ENCODE results near the gene CD300LD.
"Not testable (repeated sequence)": the region's sequence is repeated elsewhere in the genome, so short reads cannot be mapped to it uniquely, and the experiment has no call there.

Gene CD300LD

DNA sequence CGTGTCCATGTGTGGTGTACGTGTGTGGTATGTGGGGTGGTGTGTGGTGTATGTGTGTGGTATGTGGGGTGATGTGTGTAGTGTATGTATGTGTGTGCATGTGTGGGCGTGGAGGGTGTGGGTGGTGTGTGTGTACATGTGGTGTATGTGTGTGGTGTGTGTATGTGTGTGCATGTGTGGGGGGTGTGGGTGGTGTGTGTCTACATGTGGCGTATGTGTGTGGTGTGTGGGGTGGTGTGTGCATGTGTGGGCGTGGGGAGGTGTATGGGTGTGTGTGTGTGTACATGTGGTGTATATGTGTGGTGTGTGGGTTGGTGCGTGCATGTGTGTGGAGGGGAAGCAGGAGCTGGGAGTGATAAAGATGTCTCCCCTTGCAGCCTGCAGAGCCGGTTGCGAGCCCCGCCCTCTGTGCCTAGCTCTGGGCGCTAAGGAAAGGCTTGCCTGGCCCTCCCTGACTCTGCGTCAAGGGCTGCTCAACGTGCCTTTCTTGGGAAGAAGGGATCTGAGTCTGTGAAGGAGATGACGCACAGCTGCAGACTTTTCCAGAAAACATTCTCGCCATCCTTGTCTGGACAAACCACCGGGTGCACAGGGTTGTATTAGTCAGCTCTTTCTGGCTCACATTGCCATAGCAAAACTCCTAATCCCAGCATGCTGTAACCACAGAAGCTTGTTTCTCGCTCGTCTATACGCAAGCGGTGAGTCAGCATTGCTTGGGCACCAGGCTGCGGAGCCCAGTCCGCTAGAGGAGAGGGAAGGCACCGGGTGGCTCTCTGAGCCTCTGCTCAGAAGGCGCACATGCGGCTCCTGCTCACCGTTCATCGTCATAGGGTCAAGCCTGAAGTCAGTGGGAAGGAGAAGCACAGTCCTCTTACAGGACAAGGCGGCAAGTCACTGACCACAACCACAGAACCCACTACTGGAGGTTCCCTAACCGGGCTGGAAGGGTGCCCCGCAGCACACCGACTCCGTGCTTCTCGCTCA, 22.8 kb downstream of the CD300LD start:
- peak; percentile 49 for DNase-seq

DNA sequence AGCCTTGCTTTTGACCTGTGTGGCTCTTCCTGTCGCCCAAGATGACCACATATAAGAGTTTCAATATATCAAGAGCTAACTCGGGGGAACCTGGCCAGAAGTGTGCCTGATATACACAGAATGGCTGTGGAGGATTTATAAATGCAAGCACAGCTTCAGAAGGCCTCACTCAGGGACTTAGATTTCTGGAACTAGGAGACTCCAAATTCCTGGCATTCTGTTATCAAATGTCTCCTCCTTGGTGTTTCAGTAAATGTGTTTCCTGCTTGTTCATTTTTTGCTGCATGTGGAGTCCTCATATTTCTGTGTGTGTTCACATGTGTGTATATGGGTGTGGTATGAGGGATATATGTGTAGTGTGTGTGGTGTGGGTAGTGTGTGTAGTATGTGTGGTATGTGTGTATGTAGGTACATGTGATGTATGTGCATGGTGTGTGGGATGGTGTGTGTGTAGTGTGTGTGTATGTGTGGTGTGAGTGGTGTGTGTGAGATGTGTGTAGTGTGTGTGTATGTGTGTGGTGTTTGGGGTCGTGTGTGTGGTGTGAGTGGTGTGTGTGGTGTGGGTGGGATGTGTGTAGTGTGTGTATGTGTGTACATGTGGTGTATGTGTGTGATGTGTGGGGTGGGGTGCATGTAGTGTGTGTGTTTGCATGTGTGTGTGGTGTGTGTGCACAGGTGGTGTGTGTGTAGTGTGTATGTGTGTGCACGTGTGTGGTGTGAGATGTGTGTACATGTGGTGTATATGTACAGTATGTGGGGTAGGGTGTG, 23.8 kb downstream of the CD300LD start:
- DNase-seq = no peak

DNA sequence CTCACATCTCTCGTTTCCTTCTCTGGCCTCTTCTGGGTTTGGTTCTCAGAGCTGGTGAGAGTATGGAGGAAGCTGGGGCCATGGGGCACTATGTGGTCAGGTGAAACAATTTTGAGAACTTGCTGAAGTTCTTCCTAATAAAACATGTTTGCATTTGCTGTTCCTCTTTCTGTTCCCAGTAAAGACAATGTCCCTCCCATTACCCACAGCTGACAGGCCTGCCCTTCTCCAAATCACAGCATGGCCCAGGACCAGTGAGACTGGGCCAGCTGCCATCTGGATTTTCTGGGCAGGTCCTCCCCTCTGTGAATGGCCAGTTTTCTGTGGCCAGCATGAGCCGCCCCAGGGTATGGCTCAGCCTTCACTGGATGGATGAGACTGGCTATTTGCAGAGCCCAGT, 24.7 kb downstream of the CD300LD start, which contains the start of gene CD300H:
Gene CD300H (minus strand): TSS at position 113 of the 400 bp plus-strand sequence.
- DNase-seq = no peak

DNA sequence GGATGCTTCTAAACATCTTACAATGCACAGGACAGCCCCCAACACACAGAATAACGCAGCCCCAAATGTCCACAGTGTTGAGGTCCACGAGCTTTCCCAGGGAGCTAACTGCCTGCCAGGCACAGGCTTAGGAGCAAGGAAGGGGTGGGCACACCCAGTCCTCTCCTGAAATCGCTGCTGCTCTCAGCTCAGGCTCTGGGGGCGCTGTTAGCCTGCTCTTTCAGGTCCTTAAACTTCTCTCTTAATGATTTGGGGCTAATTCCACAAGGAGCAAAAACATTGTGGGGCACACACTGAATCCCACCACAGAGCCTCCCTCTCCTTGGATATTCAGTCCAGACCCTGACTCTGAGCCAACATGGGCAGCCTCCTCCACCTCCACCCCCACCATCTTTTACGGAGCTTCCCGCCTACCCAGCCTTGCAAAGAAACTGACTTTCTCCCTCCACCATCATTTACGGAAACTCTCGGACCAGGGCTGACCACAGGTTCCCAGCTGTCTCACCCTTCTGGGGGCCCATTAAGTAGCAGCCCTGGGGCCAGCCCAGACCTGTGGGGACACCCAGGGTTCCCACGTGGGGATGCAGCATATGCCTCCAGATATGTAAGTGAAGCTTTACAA, 25.8 kb downstream of the CD300LD start:
- DNase-seq = peak; percentile 66

DNA sequence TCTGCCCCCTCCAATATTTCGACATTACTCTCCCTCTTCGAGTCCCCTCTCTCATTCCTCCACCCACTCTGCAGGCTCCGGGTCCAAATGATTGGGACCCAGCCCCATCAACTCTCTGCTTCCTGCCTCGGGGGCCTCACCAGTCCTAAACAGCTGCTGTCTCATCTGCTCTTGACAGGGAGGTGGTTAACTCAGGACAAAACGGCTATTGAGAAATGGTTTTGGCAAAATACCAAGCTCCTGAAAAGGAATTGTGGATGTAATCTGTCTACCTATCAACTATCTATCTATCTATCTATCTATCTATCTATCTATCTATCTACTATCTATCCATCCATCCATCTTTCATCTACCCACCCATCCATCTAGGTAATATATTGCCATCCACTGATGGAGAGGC, 27.0 kb downstream of the CD300LD start:
- DNase-seq = no peak

DNA sequence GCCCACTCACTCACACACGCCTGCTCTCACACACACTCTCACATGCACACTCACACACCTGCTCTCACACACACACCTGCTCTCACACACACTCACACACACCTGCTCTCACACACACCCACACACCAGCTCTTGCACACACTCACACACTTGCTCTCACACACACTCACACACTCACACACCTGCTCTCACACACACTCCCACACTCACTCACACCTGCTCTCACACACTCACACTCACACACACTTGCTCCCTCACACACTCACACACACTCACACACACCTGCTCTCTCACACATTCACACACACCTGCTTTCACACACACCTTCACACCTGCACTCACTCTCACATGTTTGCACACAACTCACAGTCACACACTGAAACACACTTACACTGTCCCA, 28.7 kb downstream of the CD300LD start:
- DNase-seq = no peak

DNA sequence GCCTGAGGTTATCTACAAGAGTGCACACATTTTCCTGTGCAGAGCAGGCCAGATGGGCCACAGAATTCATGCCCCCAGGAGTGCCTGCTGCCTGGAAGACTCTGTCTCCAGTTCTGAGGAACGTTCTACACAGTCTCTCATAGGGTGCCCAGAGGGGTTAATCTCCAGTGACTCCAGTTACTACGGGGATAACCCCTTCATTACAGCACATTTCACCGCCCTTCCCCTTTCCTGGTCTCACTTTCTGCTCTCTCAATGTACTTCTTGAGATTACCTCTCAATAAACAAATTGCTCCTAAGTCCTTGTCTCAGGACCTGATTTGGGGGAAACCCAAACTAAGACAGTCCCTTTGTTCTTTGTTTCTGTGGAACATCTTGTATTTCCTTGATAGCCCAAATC, 30.5 kb downstream of the CD300LD start:
- no peak for DNase-seq

DNA sequence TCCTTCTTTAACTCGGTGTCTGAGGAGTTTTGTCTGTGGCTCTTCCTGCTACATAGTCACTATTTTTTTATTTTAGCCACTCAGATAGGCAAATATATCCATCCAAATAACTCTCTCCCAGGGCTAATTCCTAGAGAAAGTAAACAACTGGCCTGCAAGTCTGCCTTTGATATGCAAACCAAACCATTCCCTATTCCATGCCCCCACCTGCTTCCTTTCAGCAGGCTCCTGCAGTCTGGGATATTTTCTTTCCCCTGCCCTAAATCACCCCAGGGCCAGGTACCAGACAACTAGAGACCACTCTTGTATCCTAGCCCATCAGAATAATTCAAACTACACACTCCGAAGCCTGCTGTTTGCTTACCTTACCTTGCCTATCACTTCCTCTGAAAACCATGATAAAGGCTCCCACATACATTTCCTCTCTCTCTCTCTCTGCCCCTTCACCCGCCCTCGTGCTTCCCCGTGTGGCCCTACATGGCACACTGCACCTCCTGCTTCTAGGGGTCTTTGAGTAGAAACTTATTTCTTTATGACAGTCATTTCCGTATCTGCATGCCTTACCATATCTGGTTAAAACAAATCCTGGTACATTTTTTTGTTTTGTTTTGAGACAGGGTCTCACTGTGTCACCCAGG, 33.1 kb downstream of the CD300LD start:
- no peak for DNase-seq

DNA sequence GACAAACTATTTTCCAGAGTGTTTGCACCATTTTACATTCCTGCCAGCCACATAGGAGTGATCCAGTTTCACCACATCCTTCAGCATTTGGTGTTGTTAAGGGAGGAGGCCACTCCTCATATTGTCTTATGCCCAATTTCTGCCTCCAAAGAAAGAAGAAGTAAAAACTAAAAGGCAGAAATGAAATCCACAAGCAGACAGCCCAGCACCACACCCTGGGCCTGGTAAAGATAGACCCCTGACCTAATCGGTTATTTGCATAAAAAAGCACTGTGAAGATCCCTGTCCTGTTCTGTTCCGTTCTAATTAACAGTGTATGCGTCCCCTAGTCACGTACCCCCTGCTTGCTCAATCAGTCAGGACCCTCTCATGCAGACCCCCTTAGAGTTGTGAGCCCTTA, 33.7 kb downstream of the CD300LD start:
- not testable (repeated sequence) for DNase-seq

DNA sequence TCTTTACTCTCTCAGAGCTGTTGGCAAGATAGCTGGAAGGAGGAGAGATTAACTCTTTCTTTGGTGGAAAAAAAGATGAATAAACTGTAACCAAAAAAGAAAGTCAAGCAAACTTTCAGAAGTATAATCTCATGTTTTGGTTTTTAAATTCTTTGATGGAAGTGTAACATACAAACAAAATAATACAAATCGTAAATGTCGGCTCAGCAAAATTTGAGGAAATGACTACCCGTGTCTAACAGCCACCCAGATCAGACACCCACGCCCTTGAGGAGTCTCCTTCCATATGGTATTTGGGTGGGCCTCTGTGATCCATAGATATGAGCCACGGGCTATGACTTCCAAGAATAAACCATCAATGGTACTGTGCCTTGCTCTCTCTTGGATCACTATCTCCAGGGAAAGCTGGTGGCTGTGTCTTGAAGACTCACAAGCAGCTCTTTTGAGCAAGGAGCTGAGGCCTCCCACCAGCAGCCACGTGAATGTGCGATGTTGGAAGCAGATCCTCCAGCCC, 36.6 kb downstream of the CD300LD start:
- no peak for DNase-seq

DNA sequence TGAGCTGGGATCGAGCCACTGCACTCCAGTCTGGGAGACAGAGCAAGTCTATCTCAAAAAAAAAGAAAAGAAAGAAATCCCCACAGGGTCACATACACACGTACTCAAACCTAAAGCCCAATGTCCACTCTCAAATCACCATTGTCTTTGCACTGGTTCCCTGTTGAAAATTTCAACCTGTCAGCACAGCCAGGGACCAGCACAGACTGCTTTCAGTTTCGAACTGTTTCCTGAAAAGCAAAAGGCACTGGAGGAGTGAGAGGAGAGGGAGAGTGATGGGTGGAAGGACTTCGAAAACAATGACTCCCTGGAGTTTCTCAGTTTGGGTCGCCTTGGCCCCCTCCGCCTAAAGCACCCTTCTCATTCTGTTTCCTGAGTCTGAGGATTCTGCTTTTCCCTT, 37.2 kb downstream of the CD300LD start:
- DNase-seq = no peak

DNA sequence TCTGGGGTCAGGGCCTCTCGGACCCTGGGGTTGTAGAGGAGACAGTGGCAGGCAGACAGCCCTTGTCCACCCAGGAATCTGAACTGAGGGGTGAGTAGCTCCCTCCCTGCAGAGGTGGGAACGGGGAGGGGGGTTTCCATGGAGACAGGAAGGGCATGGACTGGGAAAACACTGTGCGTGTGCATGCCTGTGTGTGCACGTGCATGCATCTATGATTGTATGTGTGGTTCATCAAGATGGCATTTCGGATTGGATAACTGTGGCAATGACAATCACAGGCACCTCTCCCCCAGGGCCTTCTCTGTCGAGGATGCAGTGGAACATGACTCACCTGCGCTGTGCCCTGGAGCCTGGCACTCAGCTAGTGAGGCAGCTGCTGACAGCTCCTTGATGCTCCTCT, 40.0 kb downstream of the CD300LD start:
- DNase-seq = no peak

DNA sequence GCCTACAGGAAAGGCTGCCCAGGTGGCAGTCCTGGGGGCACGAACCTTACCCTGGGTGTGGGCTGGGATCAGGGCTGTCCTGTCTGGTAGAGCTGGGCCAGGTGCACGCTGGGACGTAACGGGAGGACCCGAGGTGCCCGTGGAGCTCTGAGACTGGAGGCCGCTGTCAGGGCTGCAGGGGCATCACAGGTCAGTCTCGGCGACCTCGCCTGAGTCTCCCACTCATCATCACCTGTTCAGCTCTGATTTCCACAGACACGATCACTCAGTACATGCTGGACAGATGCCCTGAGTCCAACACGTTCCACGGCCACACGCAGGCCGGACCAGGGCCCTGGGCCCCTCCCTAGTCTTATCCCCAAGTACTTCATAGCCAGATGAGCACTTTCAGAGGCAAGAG, 41.5 kb downstream of the CD300LD start:
- no peak for DNase-seq

DNA sequence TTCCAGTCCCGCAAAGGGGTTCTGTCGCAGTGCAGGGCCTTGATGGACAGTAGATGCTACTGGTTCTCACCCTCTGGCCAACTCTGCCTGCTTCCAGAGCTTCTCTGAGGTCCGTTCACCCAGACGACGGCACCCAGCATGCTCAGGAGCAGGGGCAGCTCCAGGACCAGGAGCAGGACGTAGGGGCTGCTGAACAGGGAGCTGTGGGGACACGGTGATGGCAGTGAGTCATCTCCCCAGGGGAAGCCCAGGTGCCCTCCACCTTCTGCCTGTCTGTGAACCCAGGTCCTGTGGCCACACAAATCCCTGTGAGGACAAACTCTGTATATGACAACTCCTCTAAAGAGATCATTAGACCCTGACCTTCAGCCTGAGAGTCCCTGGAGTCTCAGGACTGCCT, 42.7 kb downstream of the CD300LD start:
- no peak for DNase-seq

DNA sequence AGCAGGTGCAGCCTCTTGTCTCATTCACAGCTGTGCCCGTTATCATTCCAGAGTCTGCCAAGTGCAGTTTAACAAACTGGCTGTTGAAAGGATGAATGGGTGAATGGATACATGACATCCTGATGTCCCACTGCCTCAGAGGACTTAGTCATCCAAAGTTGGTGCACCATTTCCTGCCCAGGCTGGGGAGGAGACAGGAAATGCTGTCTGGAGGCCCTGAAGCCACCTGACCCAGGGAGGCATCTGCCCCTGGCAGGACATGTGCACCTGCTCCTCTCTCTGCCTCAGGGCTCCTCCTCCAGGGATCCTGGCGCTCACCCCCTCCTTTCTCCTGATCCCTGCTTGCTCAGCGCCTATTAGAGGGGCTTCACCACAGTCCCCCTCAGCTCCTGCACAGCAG, 44.3 kb downstream of the CD300LD start:
- DNase-seq = peak; percentile 38

DNA sequence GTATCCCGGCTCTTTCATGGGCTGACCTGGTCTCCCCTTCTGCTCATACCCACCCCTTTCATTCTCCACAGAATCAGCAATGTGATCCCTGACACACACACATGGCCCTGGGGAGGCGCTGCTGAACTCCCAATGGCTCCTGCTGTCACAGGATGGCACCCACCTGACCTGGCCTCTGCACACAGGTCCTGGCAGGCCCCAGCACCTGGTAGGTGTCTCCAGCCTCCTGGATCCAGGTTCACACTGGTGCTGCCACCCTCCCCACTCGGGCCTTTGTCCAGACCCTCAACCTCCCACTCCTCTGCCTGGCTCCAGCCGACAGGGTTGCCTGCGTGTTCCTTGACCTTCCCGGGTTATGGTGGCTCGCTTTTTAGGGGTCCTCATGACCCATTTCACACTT, 44.8 kb downstream of the CD300LD start:
- no peak for DNase-seq

DNA sequence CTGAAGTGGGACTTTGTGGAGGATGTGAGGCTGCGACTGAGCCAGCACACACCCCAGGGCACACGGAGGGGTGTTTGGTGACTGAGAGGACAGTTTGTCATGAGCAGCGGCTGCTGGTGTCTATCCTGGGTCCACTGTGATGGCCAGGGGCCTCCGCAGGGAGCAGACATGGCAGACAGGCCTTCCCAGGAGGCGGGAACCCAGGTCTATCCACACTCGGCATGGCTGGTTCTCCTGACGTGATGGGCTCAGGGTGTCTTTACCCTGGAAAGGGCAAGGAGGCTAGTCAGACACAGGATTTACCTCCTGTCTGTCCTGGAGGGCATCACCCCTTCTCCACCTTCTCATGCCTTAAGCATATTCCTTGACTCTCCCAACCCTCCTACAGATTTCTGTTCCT, 45.5 kb downstream of the CD300LD start:
- DNase-seq = no peak

DNA sequence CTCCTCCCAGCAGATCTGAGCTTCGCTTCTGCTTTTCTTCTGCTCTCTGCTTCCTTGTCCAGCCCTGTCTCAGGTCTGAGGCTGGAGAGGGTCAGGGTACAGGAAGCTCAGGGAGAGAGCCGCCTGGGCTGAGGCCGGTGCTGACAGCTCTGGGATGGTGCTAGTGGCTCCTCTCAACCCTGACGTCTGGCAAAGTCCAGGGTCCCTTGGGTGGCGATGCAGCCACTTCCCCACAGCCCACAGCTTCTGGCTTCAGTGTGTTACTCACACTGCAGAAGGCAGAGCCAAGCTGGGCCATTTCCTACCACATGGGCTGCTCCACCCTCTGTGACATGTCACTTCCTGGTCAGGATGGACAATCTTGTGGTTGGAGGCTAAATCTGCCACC, 46.2 kb downstream of the CD300LD start, which contains the start of gene CD300C:
Gene CD300C (minus strand): TSS at position 273 of the 388 bp plus-strand sequence. CDS start 333 bp downstream, outside the sequence.
- no peak for DNase-seq

DNA sequence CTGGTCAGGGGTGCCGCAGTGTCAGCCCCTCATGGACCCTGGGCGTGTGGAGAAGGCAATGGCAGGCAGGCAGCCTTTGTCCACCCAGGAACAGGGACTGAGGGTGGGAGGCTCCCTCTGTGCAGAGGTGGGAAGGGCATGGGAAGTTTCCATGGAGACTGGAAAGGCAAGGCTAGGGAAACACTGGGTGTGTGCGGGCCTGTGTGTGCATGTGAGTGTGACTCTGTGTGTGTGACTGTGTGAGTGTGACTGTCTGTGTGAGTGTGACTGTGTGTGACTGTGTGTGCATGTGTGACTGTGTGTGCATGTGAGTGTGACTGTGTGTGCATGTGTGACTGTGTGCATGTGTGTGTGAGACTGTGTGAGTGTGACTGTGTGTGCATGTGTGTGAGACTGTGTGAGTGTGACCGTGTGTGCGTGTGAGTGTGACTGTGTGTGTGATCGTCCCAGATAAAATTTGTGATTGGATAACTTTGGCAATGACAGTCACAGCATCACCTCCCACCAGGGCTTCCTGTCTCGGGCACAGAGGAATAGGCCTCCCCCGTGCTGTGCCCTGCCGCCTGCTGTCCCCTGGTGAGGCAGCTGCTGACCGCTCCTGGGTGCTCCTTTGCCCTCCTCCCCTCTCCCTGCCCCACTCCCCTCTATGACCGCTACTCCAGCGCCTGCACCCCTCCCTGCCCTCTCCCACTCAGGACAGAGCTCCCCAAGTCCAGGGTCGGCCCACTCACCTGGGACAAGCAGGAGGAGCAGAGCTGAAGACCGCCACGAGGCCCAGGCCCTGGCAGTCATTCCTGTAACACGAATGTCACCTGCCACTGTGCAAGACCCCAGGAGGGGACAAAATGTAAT, 46.9 kb downstream of the CD300LD start:
- no peak for DNase-seq

DNA sequence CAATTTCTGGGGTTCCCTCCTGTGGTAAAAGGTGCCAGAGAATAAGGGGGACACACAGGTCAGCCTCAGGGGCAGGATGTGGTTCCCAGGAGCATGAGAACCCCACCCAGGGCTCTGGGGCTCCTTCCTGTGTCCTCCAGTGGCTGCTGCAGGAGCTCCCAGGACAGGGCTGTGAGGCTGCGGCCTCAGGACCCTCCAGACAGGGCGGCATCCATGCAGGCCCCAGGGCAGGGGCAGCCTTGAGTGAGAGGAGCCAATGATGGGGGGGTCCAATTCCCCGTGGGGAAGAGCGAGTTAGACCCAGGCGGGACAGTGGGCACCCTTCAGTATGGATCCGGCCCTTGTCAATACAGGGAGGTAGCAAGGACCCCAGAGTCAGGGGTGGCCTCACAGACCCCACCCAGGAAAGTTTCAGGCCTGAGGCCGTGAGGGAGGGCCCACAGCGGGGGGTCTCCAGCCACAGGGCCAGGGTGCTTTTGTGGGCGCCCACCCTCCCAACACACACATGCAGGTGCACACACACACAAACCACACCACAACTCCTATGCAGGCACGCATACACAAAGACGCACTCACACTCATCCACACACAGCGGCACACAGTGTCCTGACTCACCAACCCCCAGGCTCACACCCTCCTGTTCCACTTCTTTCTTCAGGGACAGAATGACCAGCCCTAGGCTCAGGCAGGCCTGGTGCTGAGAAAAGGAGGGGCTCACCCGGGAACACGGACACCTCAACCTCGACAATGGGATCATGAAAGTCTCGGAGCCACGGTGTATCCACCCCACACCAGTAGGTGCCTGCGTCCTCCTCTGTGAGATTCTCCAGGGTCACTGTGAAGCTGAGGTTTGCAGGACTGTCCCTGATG, 48.0 kb downstream of the CD300LD start:
- no peak for DNase-seq

DNA sequence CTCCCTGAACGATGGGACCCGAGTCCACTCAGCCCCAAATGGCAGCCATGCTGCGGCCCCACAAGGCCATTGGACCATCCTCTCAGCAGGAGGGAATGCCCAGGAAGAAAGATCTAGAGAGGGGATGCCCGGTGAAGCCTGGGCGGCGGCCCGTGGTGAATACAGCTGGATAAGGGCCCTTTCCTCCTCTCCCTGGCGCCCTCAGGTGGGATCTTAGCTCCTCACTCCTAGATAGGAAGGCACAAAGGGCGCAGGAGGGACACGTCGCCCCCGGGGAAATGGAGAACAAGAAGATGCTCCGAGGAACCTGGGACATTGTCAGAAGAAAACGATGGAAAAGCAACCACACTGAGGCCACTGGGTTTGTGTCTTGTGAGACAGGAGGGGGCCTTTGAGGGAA, 48.7 kb downstream of the CD300LD start:
- no peak for DNase-seq

Measured in stimulated activated CD8-positive, alpha-beta memory T cell treated with anti-CD3 and anti-CD28 coated beads, Interleukin-4, amount 100 ng/mL, for 48 hours (primary cell).